AG08395 (cell line): ENCODE results near the gene NUP43.
"Not testable (repeated sequence)": the region's sequence is repeated elsewhere in the genome, so short reads cannot be mapped to it uniquely, and the experiment has no call there.

ENCODE experiments used
- DNase-seq: peaks from one replicate; pipeline ENCODE4 v3.0.0; 2012; ENCODE audit warnings: mixed read lengths, low spot score

The NUP43 gene

GRCh38 chr6:149746147-149746946 is at the start of gene NUP43:
TSS of gene NUP43 (minus strand) at chr6:149746529. CDS start at chr6:149746495, 34 bp downstream.
- peak; percentile 90 for DNase-seq

GRCh38 chr6:149783551-149783950 is 37.2 kb upstream of the NUP43 start:
- DNase-seq, result no peak

GRCh38 chr6:149782337-149782736 is 36.0 kb upstream of the NUP43 start:
- DNase-seq, result no peak

GRCh38 chr6:149781715-149782114 is 35.4 kb upstream of the NUP43 start:
- DNase-seq, result no peak

GRCh38 chr6:149779644-149779963 is 33.3 kb upstream of the NUP43 start:
- no peak for DNase-seq

GRCh38 chr6:149777624-149778023 is 31.3 kb upstream of the NUP43 start:
- no peak for DNase-seq

- no peak for DNase-seq
Measured at GRCh38 chr6:149771925-149772324, 25.6 kb upstream of the NUP43 start.

- no peak for DNase-seq
Measured at GRCh38 chr6:149771185-149771584, 24.9 kb upstream of the NUP43 start.

- DNase-seq, result no peak
Measured at GRCh38 chr6:149769676-149770075, 23.3 kb upstream of the NUP43 start.

GRCh38 chr6:149766156-149766769 is 19.9 kb upstream of the NUP43 start:
- DNase-seq, result no peak

- DNase-seq, result peak; percentile 12
Measured at GRCh38 chr6:149763866-149764265, 17.5 kb upstream of the NUP43 start.

- DNase-seq, result no peak
Measured at GRCh38 chr6:149761438-149761837, 15.1 kb upstream of the NUP43 start.

GRCh38 chr6:149756261-149756636 is 9.9 kb upstream of the NUP43 start:
- no peak for DNase-seq

- no peak for DNase-seq
Measured at GRCh38 chr6:149755300-149756260, 9.3 kb upstream of the NUP43 start.

- no peak for DNase-seq
Measured at GRCh38 chr6:149754548-149754947, 8.2 kb upstream of the NUP43 start.

GRCh38 chr6:149753374-149753637 is 7.0 kb upstream of the NUP43 start:
- DNase-seq, result not testable (repeated sequence)

- DNase-seq, result no peak
Measured at GRCh38 chr6:149752600-149753373, 6.5 kb upstream of the NUP43 start.

GRCh38 chr6:149751920-149752319 is 5.6 kb upstream of the NUP43 start:
- not testable (repeated sequence) for DNase-seq

- DNase-seq, result no peak
Measured at GRCh38 chr6:149751239-149751638, 4.9 kb upstream of the NUP43 start.

GRCh38 chr6:149750136-149750609 is 3.8 kb upstream of the NUP43 start:
- DNase-seq, result peak; percentile 60

- DNase-seq, result peak; percentile 97
Measured at GRCh38 chr6:149749594-149750135, 3.3 kb upstream of the NUP43 start, which contains the start of gene PCMT1. TSS of gene PCMT1 (plus strand) at chr6:149749741. CDS start at chr6:149749902, 161 bp downstream.
